Right forelimb (tissue), 1 donor: Measurements from ENCODE around the gene WDR31.
"Not testable (repeated sequence)": the region's sequence is repeated elsewhere in the genome, so short reads cannot be mapped to it uniquely, and the experiment has no call there.

ENCODE experiments used
- DNase-seq: peaks from one replicate; pipeline ENCODE4 v3.0.0-alpha.2; 2018

The WDR31 gene

GRCh38 chr9:113340011-113340699 lies at the start of gene WDR31:
TSS of gene WDR31 (minus strand) at chr9:113340275. CDS start at chr9:113332022, 8,253 bp downstream.
- peak; percentile 92 for DNase-seq

- no peak for DNase-seq
These were observed 49.4 kb upstream of the WDR31 start for GRCh38 chr9:113389451-113389850.

- no peak for DNase-seq
These were observed 48.8 kb upstream of the WDR31 start for GRCh38 chr9:113388833-113389232.

- DNase-seq = no peak
These were observed 47.6 kb upstream of the WDR31 start for GRCh38 chr9:113387560-113388230.

GRCh38 chr9:113386571-113387393 lies 46.7 kb upstream of the WDR31 start:
- DNase-seq = no peak

GRCh38 chr9:113381909-113382411 lies 41.9 kb upstream of the WDR31 start:
- no peak for DNase-seq

GRCh38 chr9:113381441-113381840 lies 41.4 kb upstream of the WDR31 start:
- DNase-seq = not testable (repeated sequence)

- DNase-seq = no peak
These were observed 40.8 kb upstream of the WDR31 start for GRCh38 chr9:113380869-113381378.

- not testable (repeated sequence) for DNase-seq
These were observed 39.7 kb upstream of the WDR31 start for GRCh38 chr9:113379829-113380210.

GRCh38 chr9:113379094-113379828 lies 39.2 kb upstream of the WDR31 start:
- DNase-seq = not testable (repeated sequence)

- DNase-seq = peak; percentile 82
These were observed 36.8 kb upstream of the WDR31 start, which contains the start of gene HDHD3 for GRCh38 chr9:113376634-113377567. TSS of gene HDHD3 (minus strand) at chr9:113376986. CDS start at chr9:113374354, 2,632 bp downstream.

GRCh38 chr9:113375057-113376023 lies 35.3 kb upstream of the WDR31 start:
- DNase-seq = no peak

GRCh38 chr9:113373676-113374392 lies 33.8 kb upstream of the WDR31 start:
- no peak for DNase-seq

GRCh38 chr9:113373256-113373655 lies 33.2 kb upstream of the WDR31 start:
- DNase-seq = no peak

- DNase-seq = no peak
These were observed 32.0 kb upstream of the WDR31 start for GRCh38 chr9:113372059-113372458.

- no peak for DNase-seq
These were observed 30.8 kb upstream of the WDR31 start for GRCh38 chr9:113370806-113371325.

- DNase-seq = no peak
These were observed 29.7 kb upstream of the WDR31 start for GRCh38 chr9:113369855-113370140.

- DNase-seq = no peak
These were observed 29.1 kb upstream of the WDR31 start for GRCh38 chr9:113368982-113369854.
